ENCODE measurements around the gene AXIN1.

DNA sequence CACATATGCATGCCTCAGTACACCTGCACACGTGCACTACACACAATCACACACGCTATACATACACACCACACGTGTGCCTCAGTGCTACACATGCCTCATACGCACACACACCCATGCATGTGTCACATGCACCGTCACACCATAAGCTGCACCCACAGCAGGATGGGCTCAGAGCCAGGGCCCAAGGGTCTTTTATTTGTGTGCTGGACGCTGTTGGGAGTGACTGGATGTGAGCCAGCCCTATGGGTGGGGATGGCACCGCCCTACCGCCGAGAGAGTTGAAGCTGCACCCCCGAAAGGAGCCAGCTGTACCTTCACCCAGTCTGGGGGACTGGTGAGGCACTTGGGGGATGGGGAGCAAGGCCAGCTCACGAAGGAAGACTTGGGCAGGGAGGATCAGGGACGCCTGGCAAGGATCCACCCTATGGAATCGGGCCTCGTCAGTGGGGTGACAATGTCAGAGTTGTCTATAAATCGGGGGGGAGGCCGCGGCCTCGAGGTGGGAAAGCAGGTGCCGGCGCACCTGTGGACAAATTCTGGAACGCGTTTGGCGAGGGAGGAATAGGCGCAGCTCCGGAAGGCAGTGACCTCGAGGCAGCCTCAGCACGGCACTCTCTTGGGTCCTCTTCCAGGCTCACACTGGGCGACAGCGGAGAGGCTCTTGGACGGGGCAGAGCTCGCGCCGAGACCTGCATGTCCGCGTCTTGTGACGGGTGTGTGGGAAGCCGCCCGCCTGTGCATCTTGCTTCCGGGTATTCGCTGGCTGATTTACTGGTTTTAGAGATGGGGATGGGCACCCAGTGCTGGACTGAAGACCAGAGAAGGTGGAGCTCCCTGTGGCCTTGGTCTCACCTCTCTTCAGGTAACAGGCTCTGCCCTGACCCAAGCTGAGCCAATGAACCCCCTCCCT lies 84.1 kb downstream of the AXIN1 start:
- TF ChIP-seq SIX5 (IDR thresholded peaks at IDR 0.05; ENCODE audit: low read depth, low read length) = no peak
- 0 out of 2 replicates have a peak, but pooled peaks have one; percentile 40 for TF ChIP-seq GABPA (IDR thresholded peaks at IDR 0.05; ENCODE audit: borderline replicate concordance, insufficient read depth, low read length)
- TF ChIP-seq KDM5A (IDR thresholded peaks at IDR 0.05; ENCODE audit: low read length) = no peak
